Transverse colon (tissue), 4 donors: ENCODE data around the gene HBG2.
"Not testable (repeated sequence)": the region's sequence is repeated elsewhere in the genome, so short reads cannot be mapped to it uniquely, and the experiment has no call there.

Experiments used
- CTCF ChIP-seq, 5 experiments: fragments of 200-600 bp in 3 of 5; fragments of 450-650 bp in 2 of 5; sonication (generic) in 3 of 5; IDR thresholded peaks; 1 replicate in 2 of 5; 2 replicates in 3 of 5; pipeline ENCODE4 v1.5.1; 2016 to 2017; ENCODE audit warnings: antibody characterized with exemption in 5 of 5, inconsistent platforms in 3 of 5, mild to moderate bottlenecking in 2 of 5, moderate library complexity in 1 of 5
- EP300 ChIP-seq: sonication (generic); formaldehyde crosslinking; IDR thresholded peaks from one replicate; pipeline ENCODE4 v1.6.1; 2017; ENCODE audit warnings: antibody characterized with exemption, low read depth
- POLR2A ChIP-seq: fragments of 450-650 bp; IDR thresholded peaks from one replicate; pipeline ENCODE4 v1.6.1; 2016; ENCODE audit warnings: antibody characterized with exemption, mild to moderate bottlenecking, moderate library complexity
- POLR2AphosphoS5 ChIP-seq, 3 donors: sonication (generic); formaldehyde crosslinking; IDR thresholded peaks; one replicate each; pipeline ENCODE4 v1.6.1; 2016; ENCODE audit warnings: antibody characterized with exemption in 3 of 3

DNA sequence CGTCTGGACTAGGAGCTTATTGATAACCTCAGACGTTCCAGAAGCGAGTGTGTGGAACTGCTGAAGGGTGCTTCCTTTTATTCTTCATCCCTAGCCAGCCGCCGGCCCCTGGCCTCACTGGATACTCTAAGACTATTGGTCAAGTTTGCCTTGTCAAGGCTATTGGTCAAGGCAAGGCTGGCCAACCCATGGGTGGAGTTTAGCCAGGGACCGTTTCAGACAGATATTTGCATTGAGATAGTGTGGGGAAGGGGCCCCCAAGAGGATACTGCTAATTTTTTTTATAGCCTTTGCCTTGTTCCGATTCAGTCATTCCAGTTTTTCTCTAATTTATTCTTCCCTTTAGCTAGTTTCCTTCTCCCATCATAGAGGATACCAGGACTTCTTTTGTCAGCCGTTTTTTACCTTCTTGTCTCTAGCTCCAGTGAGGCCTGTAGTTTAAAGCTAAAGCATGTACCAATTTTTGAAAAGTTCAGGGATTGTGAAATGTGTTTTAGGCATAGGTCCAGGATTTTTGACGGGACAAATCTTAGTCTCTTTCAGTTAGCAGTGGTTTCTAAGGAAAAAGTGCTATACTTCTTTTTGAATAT is 4.7 kb downstream of the HBG2 start, which contains the start of gene HBG1:
- not testable (repeated sequence) for TF ChIP-seq CTCF (IDR thresholded peaks at IDR 0.05); POLR2AphosphoS5 (IDR thresholded peaks at IDR 0.05); EP300; POLR2A
